GM12892 (cell line): ENCODE data around the gene ZFAND2A.

Experiments
- POLR2A ChIP-seq: IDR thresholded peaks from 2 replicates; pipeline ENCODE4 v1.6.1; 2011; ENCODE audit warnings: low read depth, low read length, control low read depth
- POLR2AphosphoS5 ChIP-seq: IDR thresholded peaks from 2 replicates; pipeline ENCODE4 v1.6.1; 2011; ENCODE audit warnings: low read depth, low read length, control low read depth
- TAF1 ChIP-seq: IDR thresholded peaks from 2 replicates; pipeline ENCODE4 v1.6.1; 2011; ENCODE audit warnings: low read depth, mild to moderate bottlenecking, control low read depth, low read length, borderline replicate concordance

DNA sequence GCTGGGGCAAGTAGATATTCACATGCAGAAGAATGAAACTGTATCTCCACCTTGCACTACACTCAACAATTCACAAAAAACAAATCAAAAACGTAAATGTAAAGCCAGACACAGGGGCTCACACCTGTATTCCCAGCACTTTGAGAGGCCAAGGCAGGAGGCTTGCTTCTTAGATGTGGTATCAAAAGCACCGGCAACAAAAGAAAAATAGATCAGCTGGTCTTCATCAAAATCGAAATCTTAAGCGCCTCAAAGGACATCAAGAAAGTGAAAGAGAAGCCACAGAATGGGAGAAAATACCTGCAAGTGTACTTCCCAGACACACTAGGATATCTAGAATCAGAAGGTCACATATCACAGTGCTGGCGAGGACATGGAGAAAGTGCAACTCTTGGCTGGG, 40.8 kb downstream of the ZFAND2A start:
- TF ChIP-seq POLR2A (no peak), POLR2AphosphoS5 (no peak), TAF1 (no peak)
